Activated T-cell treated with anti-CD3 and anti-CD28 coated beads, Interleukin-2, amount 50 U/mL, for 48 hours (primary cell): ENCODE results near the gene SKA2.
A peak's percentile ranks its signal among the peaks of the same experiment; 100 is the strongest.
"Not testable (repeated sequence)": the region's sequence is repeated elsewhere in the genome, so short reads cannot be mapped to it uniquely, and the experiment has no call there.

Source experiments
- DNase-seq, 2 experiments: peaks; one replicate each; pipeline ENCODE4 v3.0.0-alpha.2; 2020

The SKA2 gene

DNA sequence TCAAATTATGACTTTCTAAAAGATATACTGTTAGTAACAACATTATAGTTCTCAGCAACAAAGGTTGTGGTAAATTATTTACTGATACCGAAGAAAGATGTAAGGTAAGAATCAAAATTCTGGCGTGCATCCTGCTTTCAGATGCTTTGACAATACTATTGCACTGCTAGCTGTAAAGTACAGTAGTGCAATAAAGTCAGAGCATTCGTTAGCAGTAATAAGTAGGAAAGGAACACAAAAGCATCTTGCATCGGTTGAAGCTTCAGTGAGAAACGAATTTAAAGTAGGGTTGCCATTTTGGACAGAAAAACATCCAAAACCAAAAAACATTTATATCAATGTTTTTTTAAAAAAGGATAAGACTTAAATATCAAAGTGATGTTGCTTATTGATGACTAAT, 4.0 kb downstream of the SKA2 start:
- DNase-seq: no peak

- no peak for DNase-seq
These were observed 5.0 kb downstream of the SKA2 start for GRCh38 chr17:59149841-59150511.

GRCh38 chr17:59149051-59149450, 5.9 kb downstream of the SKA2 start:
- DNase-seq: no peak

GRCh38 chr17:59145571-59146096, 9.4 kb downstream of the SKA2 start:
- DNase-seq: no peak

GRCh38 chr17:59141860-59142259, 13.1 kb downstream of the SKA2 start:
- DNase-seq: no peak

GRCh38 chr17:59139939-59140338, 15.0 kb downstream of the SKA2 start:
- no peak for DNase-seq

GRCh38 chr17:59138339-59138738, 16.6 kb downstream of the SKA2 start:
- DNase-seq: not testable (repeated sequence)

GRCh38 chr17:59131131-59131530, 23.9 kb downstream of the SKA2 start:
- no peak for DNase-seq

DNA sequence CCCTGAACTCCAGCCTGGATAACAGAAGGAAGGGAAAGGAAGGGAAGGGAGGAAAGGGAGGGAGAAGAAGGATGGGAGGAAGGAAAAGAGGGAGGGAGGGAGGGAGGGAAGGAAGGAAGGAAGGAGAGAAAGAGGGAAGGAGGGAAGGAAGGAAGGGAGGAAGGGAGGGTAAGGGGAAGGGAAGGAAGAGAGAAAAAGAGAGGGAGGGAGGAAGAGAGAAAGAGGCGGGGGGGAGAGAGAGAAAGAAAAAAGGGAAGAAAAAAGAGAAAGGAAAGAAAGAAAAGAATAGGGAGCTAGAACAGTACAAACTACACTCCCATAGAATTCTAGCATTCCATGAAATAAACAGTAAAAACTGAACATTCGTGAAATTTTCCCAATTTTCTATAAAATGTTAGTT, 25.2 kb downstream of the SKA2 start:
- DNase-seq: no peak

GRCh38 chr17:59126809-59127417, 28.1 kb downstream of the SKA2 start:
- DNase-seq: no peak

GRCh38 chr17:59124665-59125064, 30.3 kb downstream of the SKA2 start:
- DNase-seq: no peak

- DNase-seq: no peak
These were observed 33.0 kb downstream of the SKA2 start for GRCh38 chr17:59121901-59122480.

- no peak for DNase-seq
These were observed 39.5 kb downstream of the SKA2 start for GRCh38 chr17:59115474-59115873.

DNA sequence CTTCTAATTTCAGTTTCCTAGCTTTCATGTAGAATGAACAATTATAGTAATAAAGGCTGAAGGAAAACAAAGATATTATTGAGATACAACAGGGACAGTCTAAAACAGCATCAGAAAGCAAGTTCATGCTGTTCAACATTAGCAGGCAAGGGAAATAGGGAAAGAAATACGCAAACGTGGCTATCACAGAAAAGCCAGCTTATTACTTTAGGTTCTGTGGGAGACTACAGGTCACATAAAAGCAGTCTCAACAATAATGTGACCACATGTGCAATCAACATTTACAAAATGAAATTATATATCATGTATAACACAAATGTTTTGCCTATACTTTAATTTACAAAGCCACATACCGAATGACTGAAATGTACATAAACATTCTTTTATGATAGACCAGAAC, 43.4 kb downstream of the SKA2 start:
- DNase-seq: no peak

DNA sequence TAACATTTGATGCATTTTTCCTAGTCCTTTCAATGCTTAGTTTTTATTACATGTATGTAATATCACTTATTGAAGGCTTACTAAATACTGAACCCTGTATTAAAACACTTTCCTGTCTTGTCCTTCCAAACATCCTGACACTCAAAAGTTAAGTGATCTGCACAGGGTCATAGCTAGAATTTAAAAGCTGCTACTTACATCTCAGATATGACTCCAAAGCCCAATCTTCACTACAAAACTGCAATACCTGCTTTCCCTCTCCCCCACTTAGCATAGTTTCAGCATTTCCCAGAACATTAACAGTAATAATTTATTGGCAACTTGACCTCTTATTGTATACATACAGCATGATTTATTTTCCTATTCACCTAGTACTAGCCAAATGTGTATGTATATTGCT, 44.0 kb downstream of the SKA2 start:
- DNase-seq: no peak

- no peak for DNase-seq
These were observed 46.4 kb downstream of the SKA2 start for GRCh38 chr17:59108400-59109102.

- no peak for DNase-seq
These were observed 47.7 kb downstream of the SKA2 start for GRCh38 chr17:59107306-59107670.

DNA sequence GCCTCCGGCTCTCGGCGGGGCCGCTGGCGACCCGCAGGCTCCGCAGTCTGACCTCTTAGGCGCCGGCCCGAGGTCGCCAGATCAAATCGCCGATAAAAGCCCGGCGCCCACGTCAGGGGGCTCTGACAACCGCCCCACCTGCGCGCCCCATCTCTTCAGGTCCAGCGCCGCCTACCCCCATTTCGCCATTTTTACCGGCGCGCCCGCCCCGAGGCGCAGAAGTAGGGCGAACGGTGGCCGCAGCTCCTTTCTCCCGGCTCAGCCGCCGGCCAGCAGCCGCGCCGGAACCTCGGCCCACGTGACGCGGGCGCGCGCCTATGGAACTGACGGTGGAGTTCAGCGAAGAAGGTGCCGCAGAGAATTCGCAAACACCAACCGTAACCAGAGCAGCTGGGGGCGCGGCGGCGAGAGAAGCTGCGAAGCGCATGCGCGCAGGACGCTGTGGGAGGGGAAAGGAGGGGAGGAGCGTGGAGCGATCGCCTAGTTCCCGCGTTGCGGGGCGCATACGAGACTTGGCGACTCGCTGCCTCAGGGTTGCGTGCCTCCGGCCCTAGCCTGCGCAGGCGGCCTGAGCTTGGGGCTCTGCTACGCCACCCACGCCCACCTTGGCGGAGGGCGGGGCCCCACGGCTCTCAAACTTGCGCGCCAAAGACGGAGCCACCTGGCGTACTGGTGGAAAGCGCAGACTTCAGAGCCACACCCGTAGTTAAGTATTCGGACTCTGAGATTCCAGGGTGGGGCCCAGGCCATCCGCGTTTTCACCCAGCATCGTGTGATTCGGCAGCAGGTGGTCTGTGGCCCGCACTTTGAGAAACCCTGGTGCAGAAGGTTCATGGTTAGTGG, 48.3 kb downstream of the SKA2 start, which contains the start of gene TRIM37:
TRIM37 (minus strand) TSS at position 418 of the 843 bp plus-strand sequence. CDS start 419 bp downstream, outside the sequence.
- peak; percentile 99 for DNase-seq

DNA sequence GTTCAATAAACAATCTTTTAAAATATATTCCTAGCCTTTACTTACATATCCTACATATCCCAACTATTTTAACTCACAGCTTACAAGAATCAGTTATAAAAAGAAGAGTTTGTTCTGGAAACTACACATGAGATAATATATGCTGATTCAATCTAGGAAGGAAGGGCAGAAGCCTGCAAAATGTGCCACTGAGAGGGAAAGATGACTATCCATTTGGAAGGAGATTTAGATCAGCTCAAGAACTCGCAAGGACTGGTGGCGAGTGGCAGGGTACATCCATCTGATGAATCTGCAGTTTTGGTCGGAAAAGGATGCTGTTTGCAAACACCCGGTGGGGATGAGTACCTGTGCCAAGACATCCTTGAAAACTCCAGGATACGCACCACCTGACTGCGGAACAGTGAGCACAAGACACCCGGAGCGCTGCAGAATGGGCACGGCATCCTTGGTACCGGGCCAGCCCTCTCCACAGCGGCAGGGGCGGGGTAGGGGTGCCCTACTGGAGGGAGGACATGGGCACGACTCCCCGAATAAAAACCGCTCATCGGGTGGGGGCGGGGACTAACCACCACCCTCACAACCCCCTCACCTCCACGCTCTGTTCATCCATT, 49.0 kb downstream of the SKA2 start:
- DNase-seq: peak; percentile 79

- DNase-seq: no peak
These were observed 53.8 kb downstream of the SKA2 start for GRCh38 chr17:59101178-59101577.

DNA sequence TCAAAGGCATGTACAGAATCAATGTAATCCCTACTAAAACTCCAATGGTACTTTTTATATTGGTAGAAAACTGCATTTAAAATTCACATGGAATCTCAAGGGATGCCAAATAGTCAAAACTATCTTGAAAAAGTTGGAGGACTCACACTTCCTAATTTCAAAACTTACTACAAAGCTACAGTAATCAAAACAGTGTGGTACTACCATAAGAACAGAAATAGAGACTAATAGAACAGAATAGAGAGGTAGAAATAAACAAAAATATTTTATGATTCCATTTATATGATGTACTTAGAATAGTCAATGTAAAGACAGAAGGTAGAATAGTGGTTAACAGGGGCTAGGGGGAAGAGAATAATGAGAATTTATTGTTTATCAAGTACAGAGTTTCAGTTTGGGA, 57.1 kb downstream of the SKA2 start:
- no peak for DNase-seq

GRCh38 chr17:59094861-59095530, 60.0 kb downstream of the SKA2 start:
- DNase-seq: no peak
